8988T (cell line): ENCODE results near the gene SLC26A3.

Experiments used
- DNase-seq: peaks from one replicate; pipeline ENCODE4 v3.0.0; 2011

SLC26A3 gene

DNA sequence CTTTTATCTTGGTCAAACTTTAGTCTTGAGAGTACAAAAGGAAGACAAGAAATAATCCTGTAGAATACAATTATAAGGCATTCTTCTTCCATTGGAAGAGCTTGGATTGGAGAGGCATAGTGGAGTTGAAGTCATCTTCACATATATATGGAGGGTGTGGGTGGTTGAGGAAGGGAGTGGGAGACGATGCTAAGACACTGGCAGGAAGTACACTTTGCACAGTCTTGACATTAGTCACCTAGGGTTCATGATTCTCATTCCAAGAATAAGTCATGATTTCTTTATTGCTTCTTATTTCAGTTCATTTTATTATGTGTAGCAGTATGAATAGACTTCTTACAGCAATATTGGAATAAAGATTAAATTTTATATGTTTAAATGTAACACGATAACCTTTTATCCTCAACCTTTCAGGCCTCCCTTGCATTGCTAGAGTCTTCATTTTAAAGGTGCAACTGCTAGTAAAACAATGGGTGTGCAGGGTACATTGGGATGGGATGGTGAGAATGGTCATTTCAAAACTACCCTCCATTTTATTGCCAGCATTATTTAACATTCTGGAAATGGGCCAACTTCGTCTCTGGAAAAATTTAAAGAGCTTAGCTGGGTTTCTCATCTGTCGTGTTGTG, 12.3 kb upstream of the SLC26A3 start:
- DNase-seq, result no peak

DNA sequence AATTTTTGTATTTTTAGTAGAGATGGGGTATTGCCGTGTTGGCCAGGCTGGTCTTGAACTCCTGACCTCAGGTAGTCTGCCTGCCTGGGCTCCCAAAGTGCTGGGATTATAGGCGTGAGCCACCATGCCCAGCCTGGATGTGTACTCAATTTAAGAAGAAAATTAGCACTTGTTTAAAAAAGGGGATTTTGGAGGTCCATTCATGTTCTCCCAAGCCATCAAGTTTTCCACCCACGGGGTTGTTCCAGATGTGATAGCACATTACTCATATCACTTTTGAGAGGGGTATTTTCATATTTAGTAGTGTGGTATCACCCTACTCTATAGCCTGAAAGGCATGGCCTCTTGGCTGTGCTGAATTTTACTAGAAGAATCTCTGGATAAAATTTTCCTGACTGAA, 10.5 kb upstream of the SLC26A3 start:
- no peak for DNase-seq

- no peak for DNase-seq
These were observed 8.9 kb upstream of the SLC26A3 start for GRCh38 chr7:107811934-107812333.

- DNase-seq, result no peak
These were observed 7.6 kb upstream of the SLC26A3 start for GRCh38 chr7:107810626-107811025.

DNA sequence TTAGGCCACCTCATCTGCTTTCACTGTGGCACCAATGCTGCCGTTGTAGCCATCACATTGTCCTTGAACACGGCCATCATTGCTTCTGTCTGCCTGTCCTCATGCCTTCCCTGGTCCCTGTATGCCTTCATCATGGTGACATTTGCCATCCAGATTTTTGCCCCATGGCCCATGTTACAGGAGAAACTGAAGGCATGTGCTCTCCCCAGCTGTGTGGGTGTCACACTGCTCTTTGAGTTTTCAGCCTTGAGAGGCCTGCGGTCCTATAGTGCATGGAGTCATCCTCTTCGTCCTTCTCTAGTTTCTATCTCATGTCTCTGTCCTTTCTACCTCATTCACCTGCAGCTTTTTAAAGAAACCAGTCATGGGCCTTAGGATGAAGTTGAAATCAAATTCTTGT, 6.2 kb upstream of the SLC26A3 start:
- no peak for DNase-seq

DNA sequence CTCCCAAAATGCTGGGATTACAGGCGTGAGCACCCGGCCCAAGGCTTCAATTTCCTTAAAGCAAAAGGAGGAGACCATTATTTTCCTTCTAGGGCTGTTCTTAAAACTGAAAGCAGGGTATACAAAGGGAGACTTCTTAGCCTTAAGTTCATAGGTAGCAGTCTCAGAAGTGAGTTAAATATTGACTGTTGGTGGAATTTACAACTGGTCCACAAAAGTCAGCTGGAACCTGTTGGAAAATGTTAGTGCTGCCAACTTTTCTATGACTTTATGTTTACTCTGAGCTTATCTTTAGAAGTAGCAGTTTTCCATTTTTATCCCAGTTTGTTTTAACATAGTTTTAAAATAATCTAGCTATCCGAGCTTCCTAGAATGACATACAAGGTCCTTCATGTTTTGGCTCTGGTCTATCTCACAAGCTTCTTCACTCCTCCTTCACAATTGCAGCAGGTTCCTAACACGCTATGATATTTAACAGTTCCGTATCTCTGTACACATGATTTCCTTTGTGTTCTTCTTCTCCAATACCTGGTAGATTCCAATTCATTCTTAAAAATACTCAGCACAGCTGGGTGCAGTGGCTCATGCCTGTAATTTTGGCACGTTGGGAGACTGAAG, 3.3 kb downstream of the SLC26A3 start:
- no peak for DNase-seq

DNA sequence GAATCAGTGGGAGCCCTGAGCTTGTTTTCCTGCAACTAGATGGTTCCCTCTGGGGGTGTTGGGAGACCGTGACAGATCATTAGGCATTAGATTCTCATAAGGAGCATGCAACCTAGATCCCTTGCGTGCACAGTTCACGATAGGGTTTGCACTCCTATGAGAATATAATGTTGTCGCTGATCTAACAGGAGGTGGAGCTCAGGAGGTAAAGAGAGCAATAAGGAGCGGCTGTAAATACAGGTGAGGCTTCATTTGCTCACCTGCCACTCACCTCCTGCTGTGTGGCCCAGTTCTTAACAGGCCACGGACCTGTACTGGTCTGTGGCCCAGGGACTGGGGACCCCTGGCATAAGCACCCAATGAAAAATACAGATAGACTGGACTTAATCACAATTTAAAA, 10.7 kb downstream of the SLC26A3 start:
- no peak for DNase-seq

GRCh38 chr7:107789647-107790046, 13.4 kb downstream of the SLC26A3 start:
- DNase-seq, result no peak

DNA sequence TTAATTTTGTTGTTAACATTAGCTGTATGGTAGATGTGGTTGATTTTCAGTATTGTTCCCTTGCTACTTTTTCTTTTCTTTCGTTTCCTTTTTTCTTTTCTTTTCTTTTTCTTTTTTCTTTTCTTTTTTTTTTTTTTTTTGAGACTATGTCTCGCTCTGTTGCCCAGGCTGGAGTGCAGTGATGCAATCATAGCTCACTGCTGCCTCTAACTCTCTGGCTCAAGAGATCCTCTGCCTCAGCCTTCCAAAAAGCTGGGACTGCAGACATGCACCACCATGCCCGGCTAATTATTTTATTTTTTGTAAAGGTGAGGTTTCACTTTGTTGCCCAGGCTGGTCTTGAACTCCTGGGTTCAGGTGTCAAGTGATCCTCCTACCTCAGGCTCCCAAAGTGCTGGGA, 14.4 kb downstream of the SLC26A3 start:
- no peak for DNase-seq

DNA sequence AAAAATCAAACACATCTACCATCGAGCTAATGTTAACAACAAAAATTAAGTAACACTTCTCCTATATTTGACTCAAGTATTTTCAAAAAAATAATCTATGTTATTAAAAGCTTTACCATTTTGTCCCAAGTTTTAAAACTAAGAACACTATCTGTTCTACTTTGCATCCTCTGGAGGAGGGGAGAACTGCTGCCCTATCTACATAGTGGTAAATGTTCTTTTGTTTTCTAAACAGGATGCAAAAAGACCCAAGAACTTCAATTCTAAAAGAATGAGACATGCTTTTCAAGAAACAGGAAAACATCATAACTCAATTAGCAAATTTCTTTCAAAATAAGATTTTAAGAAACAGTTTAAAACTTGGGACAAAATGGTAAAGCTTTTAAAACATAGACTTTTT, 14.8 kb downstream of the SLC26A3 start:
- no peak for DNase-seq

- no peak for DNase-seq
These were observed 17.1 kb downstream of the SLC26A3 start for GRCh38 chr7:107785926-107786325.

DNA sequence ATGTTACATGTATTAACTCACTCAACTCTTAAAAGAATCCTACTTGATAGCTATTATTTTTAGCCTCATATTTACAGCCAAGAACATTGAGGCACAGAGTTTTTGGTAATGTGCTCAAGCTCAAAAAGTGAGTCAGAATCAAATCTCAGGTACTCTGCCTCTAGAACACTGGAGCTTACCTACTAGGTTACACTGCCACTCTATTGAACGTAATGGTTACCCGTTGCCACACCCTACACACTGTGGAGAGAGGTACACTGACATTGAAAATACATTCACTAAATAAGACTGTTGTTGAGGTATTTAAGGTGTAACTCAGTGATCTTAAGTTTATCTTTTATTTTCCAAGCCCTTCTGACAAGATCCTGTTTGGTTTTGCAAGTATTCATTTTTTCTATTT, 17.9 kb downstream of the SLC26A3 start:
- DNase-seq, result no peak

- DNase-seq, result no peak
These were observed 19.4 kb downstream of the SLC26A3 start for GRCh38 chr7:107783648-107784047.

GRCh38 chr7:107782374-107782773, 20.6 kb downstream of the SLC26A3 start:
- DNase-seq, result no peak

DNA sequence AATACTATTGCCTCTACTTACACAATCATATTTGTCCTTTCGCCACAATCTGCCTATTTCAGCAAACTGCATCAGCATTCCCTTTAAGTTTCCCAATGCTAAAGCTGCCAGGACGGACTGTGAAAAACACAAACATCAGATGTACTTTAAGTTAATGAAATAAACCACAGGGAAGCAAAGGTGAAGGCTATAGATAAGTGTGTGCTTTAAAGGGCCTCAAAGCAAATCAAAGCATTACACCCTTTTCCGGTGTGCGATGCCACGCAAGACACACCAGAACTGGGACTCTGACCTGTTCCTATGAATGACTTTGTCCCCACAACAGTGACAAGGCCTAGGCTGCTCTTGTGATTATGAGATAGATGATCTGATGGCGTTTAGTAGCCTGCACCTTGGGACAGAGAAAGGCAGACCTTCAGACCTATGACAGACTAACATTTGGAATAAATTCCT, 23.4 kb downstream of the SLC26A3 start:
- DNase-seq, result no peak

GRCh38 chr7:107778283-107778682, 24.7 kb downstream of the SLC26A3 start:
- no peak for DNase-seq

- no peak for DNase-seq
These were observed 25.3 kb downstream of the SLC26A3 start for GRCh38 chr7:107777702-107778101.

DNA sequence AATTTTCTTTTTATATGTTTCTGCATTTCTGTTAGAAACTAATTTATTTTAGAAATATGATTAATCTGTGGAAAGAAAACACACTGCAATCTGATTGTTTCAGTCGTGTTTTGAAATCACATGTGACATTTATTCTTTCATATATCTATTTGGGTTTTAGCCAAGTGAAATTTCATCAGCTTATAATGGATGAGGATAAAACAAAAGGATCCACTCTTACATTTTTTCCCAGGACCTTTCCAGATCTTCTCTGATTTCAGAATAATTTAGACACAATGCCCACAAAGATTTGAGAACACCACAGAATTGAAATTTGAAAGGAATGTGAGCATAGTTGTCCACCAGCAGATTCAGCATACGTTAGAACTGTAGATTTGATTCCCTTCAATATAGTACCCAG, 30.0 kb downstream of the SLC26A3 start:
- DNase-seq, result no peak

DNA sequence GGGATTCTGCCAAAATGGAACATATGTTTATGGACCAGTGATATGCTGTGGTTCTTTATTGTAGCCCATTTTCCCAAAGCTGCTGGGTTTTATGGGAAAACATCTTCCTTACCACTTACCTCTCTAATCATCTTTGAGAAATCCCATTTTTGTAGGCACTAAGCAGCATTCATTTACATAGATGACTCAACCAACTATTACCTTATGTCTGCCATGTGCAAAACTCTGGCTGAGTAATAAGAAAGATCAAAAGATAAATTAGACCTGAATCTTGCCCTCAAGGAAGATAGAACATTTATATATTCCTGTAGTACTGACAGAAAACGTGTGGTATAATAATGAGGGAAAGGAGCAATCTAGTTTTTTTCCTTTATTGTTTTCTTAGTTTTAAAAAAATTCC, 34.8 kb downstream of the SLC26A3 start:
- DNase-seq, result no peak

GRCh38 chr7:107767391-107767790, 35.6 kb downstream of the SLC26A3 start:
- no peak for DNase-seq

DNA sequence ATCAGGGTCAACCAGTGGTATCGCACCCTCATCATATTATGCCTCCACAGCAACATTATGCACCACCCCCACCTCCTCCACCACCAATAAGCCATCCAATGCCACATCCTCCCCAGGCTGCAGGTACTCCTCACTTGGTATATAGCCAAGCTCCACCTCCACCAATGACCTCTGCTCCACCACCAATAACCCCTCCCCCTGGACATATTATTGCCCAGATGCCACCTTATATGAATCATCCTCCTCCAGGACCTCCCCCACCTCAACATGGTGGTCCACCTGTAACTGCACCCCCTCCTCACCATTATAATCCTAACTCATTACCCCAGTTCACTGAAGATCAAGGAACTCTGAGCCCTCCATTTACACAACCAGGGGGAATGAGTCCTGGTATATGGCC, 44.4 kb downstream of the SLC26A3 start:
- DNase-seq, result no peak

- DNase-seq, result no peak
These were observed 48.4 kb downstream of the SLC26A3 start for GRCh38 chr7:107754642-107755041.

- no peak for DNase-seq
These were observed 51.9 kb downstream of the SLC26A3 start for GRCh38 chr7:107751113-107751512.

GRCh38 chr7:107746006-107746405, 57.0 kb downstream of the SLC26A3 start:
- no peak for DNase-seq

GRCh38 chr7:107744345-107744750, 58.7 kb downstream of the SLC26A3 start:
- no peak for DNase-seq
